NCI-H446 treated with DMSO at 0.1 percent for 48 hours (cell line): ENCODE results near the gene TRAPPC13.
"Not testable (repeated sequence)": the region's sequence is repeated elsewhere in the genome, so short reads cannot be mapped to it uniquely, and the experiment has no call there.

ENCODE experiments used
- DNase-seq: peaks from one replicate; lab custom pipeline; 2025; lab: John Stamatoyannopoulos, UW

TRAPPC13 gene

GRCh38 chr5:65624571-65625555, at the start of gene TRAPPC13, which contains the start of gene SHLD3:
Gene TRAPPC13 (plus strand): TSS chr5:65625027. CDS start chr5:65625061, 34 bp downstream.
Gene SHLD3 (plus strand): TSS chr5:65625027. CDS start chr5:65629588, 4,561 bp downstream.
- peak; percentile 89 for DNase-seq

GRCh38 chr5:65577141-65577540, 47.7 kb upstream of the TRAPPC13 start:
- no peak for DNase-seq

GRCh38 chr5:65588694-65589093, 36.1 kb upstream of the TRAPPC13 start:
- DNase-seq: no peak

- not testable (repeated sequence) for DNase-seq
Observed at GRCh38 chr5:65601761-65602160, 23.1 kb upstream of the TRAPPC13 start.

GRCh38 chr5:65611524-65611923, 13.3 kb upstream of the TRAPPC13 start:
- no peak for DNase-seq

GRCh38 chr5:65612298-65612907, 12.4 kb upstream of the TRAPPC13 start:
- DNase-seq: no peak

GRCh38 chr5:65620021-65620420, 4.8 kb upstream of the TRAPPC13 start:
- no peak for DNase-seq

GRCh38 chr5:65621961-65622360, 2.9 kb upstream of the TRAPPC13 start:
- not testable (repeated sequence) for DNase-seq

- DNase-seq: no peak
Observed at GRCh38 chr5:65623482-65623881, 1.3 kb upstream of the TRAPPC13 start.

- peak; percentile 89 for DNase-seq
Observed at GRCh38 chr5:65624025-65624570, 729 bp upstream of the TRAPPC13 start, which contains the start of gene TRIM23. Gene TRIM23 (minus strand): TSS chr5:65624333. CDS start chr5:65624274, 59 bp downstream.

- no peak for DNase-seq
Observed at GRCh38 chr5:65625743-65626142, 916 bp downstream of the TRAPPC13 start.

GRCh38 chr5:65630981-65631380, 6.2 kb downstream of the TRAPPC13 start:
- DNase-seq: no peak

- DNase-seq: no peak
Observed at GRCh38 chr5:65640240-65640639, 15.4 kb downstream of the TRAPPC13 start.

GRCh38 chr5:65646938-65647337, 22.1 kb downstream of the TRAPPC13 start:
- DNase-seq: no peak

- DNase-seq: no peak
Observed at GRCh38 chr5:65647941-65648340, 23.1 kb downstream of the TRAPPC13 start.

GRCh38 chr5:65651144-65651543, 26.3 kb downstream of the TRAPPC13 start:
- no peak for DNase-seq

GRCh38 chr5:65654713-65655112, 29.9 kb downstream of the TRAPPC13 start:
- no peak for DNase-seq

- no peak for DNase-seq
Observed at GRCh38 chr5:65663804-65664521, 39.1 kb downstream of the TRAPPC13 start.

- DNase-seq: no peak
Observed at GRCh38 chr5:65668696-65669095, 43.9 kb downstream of the TRAPPC13 start.

GRCh38 chr5:65672796-65673195, 48.0 kb downstream of the TRAPPC13 start:
- no peak for DNase-seq

- DNase-seq: no peak
Observed at GRCh38 chr5:65674749-65675148, 49.9 kb downstream of the TRAPPC13 start.

GRCh38 chr5:65676056-65676455, 51.2 kb downstream of the TRAPPC13 start:
- DNase-seq: not testable (repeated sequence)
